ENCODE measurements around the gene ELOA2. TPM values are rescaled to one million over a fixed set of nuclear protein-coding genes. Genes with fewer than 3 reads are reported as not detected.

ELOA2 gene, protein sequence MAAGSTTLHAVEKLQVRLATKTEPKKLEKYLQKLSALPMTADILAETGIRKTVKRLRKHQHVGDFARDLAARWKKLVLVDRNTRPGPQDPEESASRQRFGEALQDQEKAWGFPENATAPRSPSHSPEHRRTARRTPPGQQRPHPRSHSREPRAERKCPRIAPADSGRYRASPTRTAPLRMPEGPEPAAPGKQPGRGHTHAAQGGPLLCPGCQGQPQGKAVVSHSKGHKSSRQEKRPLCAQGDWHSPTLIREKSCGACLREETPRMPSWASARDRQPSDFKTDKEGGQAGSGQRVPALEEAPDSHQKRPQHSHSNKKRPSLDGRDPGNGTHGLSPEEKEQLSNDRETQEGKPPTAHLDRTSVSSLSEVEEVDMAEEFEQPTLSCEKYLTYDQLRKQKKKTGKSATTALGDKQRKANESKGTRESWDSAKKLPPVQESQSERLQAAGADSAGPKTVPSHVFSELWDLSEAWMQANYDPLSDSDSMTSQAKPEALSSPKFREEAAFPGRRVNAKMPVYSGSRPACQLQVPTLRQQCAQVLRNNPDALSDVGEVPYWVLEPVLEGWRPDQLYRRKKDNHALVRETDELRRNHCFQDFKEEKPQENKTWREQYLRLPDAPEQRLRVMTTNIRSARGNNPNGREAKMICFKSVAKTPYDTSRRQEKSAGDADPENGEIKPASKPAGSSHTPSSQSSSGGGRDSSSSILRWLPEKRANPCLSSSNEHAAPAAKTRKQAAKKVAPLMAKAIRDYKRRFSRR
- total RNA-seq, result not detected in 2 replicates

DNA sequence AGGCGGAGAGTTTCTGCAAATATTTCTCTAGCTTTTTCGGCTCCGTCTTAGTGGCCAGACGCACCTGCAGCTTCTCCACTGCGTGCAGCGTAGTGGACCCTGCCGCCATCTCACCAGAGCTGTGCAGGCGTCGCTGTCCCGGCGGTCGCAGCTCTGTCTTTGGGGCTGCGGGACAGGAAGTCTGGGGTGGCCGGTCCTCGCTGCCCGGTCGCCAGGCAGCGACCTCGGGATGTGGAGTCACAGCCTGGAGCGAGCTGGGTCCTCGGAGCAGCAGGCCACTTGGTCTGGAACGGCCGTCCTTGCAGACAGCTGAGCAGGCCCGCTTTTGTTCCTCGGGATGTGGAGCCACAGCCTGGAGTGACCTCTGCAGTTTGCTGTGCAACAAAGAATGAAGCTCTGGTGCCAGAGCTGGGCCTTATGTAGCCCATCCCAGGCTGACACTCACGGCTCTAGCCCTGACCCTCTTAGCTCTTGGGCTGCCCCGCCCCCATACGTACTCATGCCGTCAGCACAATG lies at the start of gene ELOA2:
TSS of gene ELOA2 (minus strand) at position 466 of the 516 bp plus-strand sequence. CDS start at position 109, 357 bp downstream.

Other genes starting within 250 kb of the ELOA2 start
- gene PIAS2, start 118.1 kb downstream of the ELOA2 start, total RNA-seq, result 10.0 and 12.9 TPM in 2 replicates
- 2.2 and 10.8 TPM in 2 replicates for gene KATNAL2, start 118.0 kb downstream of the ELOA2 start, total RNA-seq
- gene HDHD2, start 114.9 kb upstream of the ELOA2 start, total RNA-seq, result 11.3 and 14.4 TPM in 2 replicates
- gene IER3IP1, start 140.7 kb upstream of the ELOA2 start, total RNA-seq, result 14.5 and 20.1 TPM in 2 replicates
- not detected in 2 replicates for gene SKOR2, start 216.0 kb upstream of the ELOA2 start, total RNA-seq